Astrocyte (in vitro differentiated cells and primary cell): ENCODE results near the gene ARRB1. TPM values are rescaled to one million over a fixed set of nuclear protein-coding genes. Genes with fewer than 3 reads are reported as not detected.

Experiments used
- DNase-seq: peaks from one replicate; pipeline ENCODE4 v3.0.0-alpha.2; 2010; ENCODE audit warnings: low read depth
- FAIRE-seq: peaks from 2 replicates; lab custom pipeline; 2011; peaks lifted over from hg19 to GRCh38; lab: Jason Lieb, UNC
- H2AFZ ChIP-seq: 2 replicates; pipeline ENCODE4 v1.6.0; 2012; ENCODE audit warnings: low read depth, low read length, inconsistent platforms
- H3K27ac ChIP-seq: 2 replicates; pipeline ENCODE4 v1.5.1; 2011; ENCODE audit warnings: low read depth, low read length, inconsistent platforms
- H3K27me3 ChIP-seq: 2 replicates; pipeline ENCODE4 v1.6.0; 2011; ENCODE audit warnings: low read length, inconsistent platforms; ENCODE audit not compliant: insufficient read depth
- H3K36me3 ChIP-seq: 2 replicates; pipeline ENCODE4 v1.5.1; 2011; ENCODE audit warnings: low read length, inconsistent platforms; ENCODE audit not compliant: insufficient read depth
- H3K4me1 ChIP-seq: 2 replicates; pipeline ENCODE4 v1.5.1; 2011; ENCODE audit warnings: low read length, inconsistent platforms; ENCODE audit not compliant: insufficient read depth
- H3K4me2 ChIP-seq: 2 replicates; pipeline ENCODE4 v1.6.0; 2012; ENCODE audit warnings: low read length, inconsistent platforms
- H3K4me3 ChIP-seq: 2 replicates; pipeline ENCODE4 v1.5.1; 2011; ENCODE audit warnings: low read depth, mild to moderate bottlenecking, low read length, inconsistent platforms; ENCODE audit not compliant: insufficient read depth
- H3K79me2 ChIP-seq: 2 replicates; pipeline ENCODE4 v1.6.0; 2012; ENCODE audit warnings: mild to moderate bottlenecking, low read length, inconsistent platforms; ENCODE audit not compliant: insufficient read depth
- H3K9ac ChIP-seq: 2 replicates; pipeline ENCODE4 v1.6.0; 2012; ENCODE audit warnings: mild to moderate bottlenecking, low read length, inconsistent platforms
- H3K9me3 ChIP-seq: 2 replicates; pipeline ENCODE4 v1.5.1; 2012; ENCODE audit warnings: low read depth, mild to moderate bottlenecking, low read length, inconsistent platforms; ENCODE audit not compliant: insufficient read depth
- H4K20me1 ChIP-seq: 2 replicates; pipeline ENCODE4 v1.6.0; 2012; ENCODE audit warnings: low read length, inconsistent platforms; ENCODE audit not compliant: insufficient read depth
- H3K27ac Mint-ChIP-seq: one replicate; pipeline ENCODE4 v1.8.0; 2021; ENCODE audit warnings: mild to moderate bottlenecking, mixed read lengths; ENCODE audit not compliant: unreplicated experiment
- H3K27me3 Mint-ChIP-seq: one replicate; pipeline ENCODE4 v1.8.0; 2021; ENCODE audit warnings: low read depth, mixed read lengths; ENCODE audit not compliant: unreplicated experiment
- H3K36me3 Mint-ChIP-seq: one replicate; pipeline ENCODE4 v1.8.0; 2021; ENCODE audit warnings: low read depth, mixed read lengths; ENCODE audit not compliant: unreplicated experiment
- H3K4me1 Mint-ChIP-seq: one replicate; pipeline ENCODE4 v1.8.0; 2021; ENCODE audit warnings: low read depth, mixed read lengths; ENCODE audit not compliant: unreplicated experiment
- H3K4me3 Mint-ChIP-seq: one replicate; pipeline ENCODE4 v1.8.0; 2021; ENCODE audit warnings: mild to moderate bottlenecking, moderate library complexity, mixed read lengths; ENCODE audit not compliant: unreplicated experiment
- H3K9me3 Mint-ChIP-seq: one replicate; pipeline ENCODE4 v1.8.0; 2021; ENCODE audit warnings: mild to moderate bottlenecking, mixed read lengths; ENCODE audit not compliant: unreplicated experiment
- EZH2 ChIP-seq: IDR thresholded peaks from 2 replicates; pipeline ENCODE4 v1.6.1; 2012; ENCODE audit warnings: mild to moderate bottlenecking, low read length, inconsistent platforms; ENCODE audit not compliant: insufficient read depth
- total RNA-seq: library from RNA; stranded (reverse); gene quantifications from 2 replicates; pipeline ENCODE4 v1.2.1, GENCODE V29; 2021
- TF ChIP-seq, protein P1 (sequence below): IDR thresholded peaks from 2 replicates; pipeline ENCODE4 v1.5.1; 2011; ENCODE audit warnings: low read depth, mild to moderate bottlenecking, inconsistent platforms, low read length, moderate library complexity; ENCODE audit not compliant: insufficient read depth

ARRB1 gene
- total RNA-seq, 1 donor from 2014 or later = 28.5 TPM

- Mint-ChIP-seq H3K4me1 (peaks cover 29% of the 10 kb centered on the region), H3K27me3 (no peaks in the 10 kb centered on the region), H3K9me3 (no peaks in the 10 kb centered on the region), H3K4me3 (no peak overlapping the region), H3K27ac (no peak overlapping the region), H3K36me3 (peaks cover 3% of the 10 kb centered on the region)
- no peak for FAIRE-seq
- no peaks in the 10 kb centered on the region for H3K36me3 ChIP-seq
- H2AFZ ChIP-seq = no peak overlapping the region
- H3K9ac ChIP-seq = no peak overlapping the region
- TF ChIP-seq, protein P1, sequence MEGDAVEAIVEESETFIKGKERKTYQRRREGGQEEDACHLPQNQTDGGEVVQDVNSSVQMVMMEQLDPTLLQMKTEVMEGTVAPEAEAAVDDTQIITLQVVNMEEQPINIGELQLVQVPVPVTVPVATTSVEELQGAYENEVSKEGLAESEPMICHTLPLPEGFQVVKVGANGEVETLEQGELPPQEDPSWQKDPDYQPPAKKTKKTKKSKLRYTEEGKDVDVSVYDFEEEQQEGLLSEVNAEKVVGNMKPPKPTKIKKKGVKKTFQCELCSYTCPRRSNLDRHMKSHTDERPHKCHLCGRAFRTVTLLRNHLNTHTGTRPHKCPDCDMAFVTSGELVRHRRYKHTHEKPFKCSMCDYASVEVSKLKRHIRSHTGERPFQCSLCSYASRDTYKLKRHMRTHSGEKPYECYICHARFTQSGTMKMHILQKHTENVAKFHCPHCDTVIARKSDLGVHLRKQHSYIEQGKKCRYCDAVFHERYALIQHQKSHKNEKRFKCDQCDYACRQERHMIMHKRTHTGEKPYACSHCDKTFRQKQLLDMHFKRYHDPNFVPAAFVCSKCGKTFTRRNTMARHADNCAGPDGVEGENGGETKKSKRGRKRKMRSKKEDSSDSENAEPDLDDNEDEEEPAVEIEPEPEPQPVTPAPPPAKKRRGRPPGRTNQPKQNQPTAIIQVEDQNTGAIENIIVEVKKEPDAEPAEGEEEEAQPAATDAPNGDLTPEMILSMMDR = no peak
- TF ChIP-seq EZH2 = no peak
- H3K4me3 ChIP-seq = no peak overlapping the region
- H3K27ac ChIP-seq = no peak overlapping the region
- no peak for DNase-seq
- H3K9me3 ChIP-seq = no peaks in the 10 kb centered on the region
- no peaks in the 10 kb centered on the region for H4K20me1 ChIP-seq
- no peak overlapping the region for H3K4me2 ChIP-seq
- peaks cover 16% of the 10 kb centered on the region for H3K4me1 ChIP-seq
- H3K27me3 ChIP-seq = no peaks in the 10 kb centered on the region
- H3K79me2 ChIP-seq = no peaks in the 10 kb centered on the region
Observed at GRCh38 chr11:75323609-75324008, 27.9 kb downstream of the ARRB1 start.

GRCh38 chr11:75320643-75321042 is 30.8 kb downstream of the ARRB1 start:
- H3K27ac Mint-ChIP-seq = no peak overlapping the region
- DNase-seq (no peak), FAIRE-seq (no peak)
- H3K4me3 Mint-ChIP-seq = no peak overlapping the region
- Histone ChIP-seq H3K27ac (no peak overlapping the region), H3K27me3 (no peaks in the 10 kb centered on the region), H3K4me3 (no peak overlapping the region), H3K9me3 (no peaks in the 10 kb centered on the region), H3K36me3 (no peaks in the 10 kb centered on the region), H2AFZ (no peak overlapping the region), H3K79me2 (no peaks in the 10 kb centered on the region), H3K4me1 (peaks cover 1% of the 10 kb centered on the region), H3K9ac (no peak overlapping the region), H4K20me1 (no peaks in the 10 kb centered on the region), H3K4me2 (no peak overlapping the region)
- H3K36me3 Mint-ChIP-seq = peaks cover 3% of the 10 kb centered on the region
- H3K27me3 Mint-ChIP-seq = no peaks in the 10 kb centered on the region
- no peaks in the 10 kb centered on the region for H3K9me3 Mint-ChIP-seq
- TF ChIP-seq EZH2 = no peak
- TF ChIP-seq, protein P1 = no peak
- H3K4me1 Mint-ChIP-seq = peaks cover 10% of the 10 kb centered on the region

DNA sequence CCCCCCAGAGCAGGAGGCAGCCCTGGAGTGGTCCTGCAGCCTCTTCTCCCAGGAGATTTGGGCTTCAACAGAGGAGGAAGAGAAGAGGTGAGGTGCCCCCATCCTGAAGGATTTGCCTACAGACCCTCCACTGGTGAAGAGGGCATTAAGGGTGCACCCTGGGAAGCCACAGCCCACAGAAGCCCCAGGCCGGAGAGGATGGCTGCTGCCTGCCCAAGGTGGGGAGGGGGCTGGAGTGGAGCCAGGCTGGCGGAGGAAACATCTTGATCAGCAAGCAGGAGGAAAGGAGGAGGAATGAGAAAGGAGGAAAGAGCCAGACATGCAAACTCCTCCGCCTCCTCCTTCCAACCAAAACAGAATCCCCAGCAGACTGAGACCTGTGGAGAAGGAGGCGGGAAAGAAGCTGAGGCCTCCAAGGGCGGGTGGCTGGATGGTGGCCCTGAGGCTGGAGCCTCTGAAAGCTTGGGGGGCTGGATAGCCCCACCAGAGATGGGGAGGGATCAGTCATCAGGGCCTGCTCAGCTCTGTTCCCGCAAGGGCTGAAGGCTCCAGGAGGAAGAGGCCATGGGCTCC is 31.3 kb downstream of the ARRB1 start:
- Mint-ChIP-seq H3K27ac (no peak overlapping the region), H3K27me3 (no peaks in the 10 kb centered on the region), H3K36me3 (peaks cover 6% of the 10 kb centered on the region), H3K4me1 (peaks cover 14% of the 10 kb centered on the region), H3K9me3 (no peaks in the 10 kb centered on the region), H3K4me3 (no peak overlapping the region)
- Histone ChIP-seq H3K9me3 (no peaks in the 10 kb centered on the region), H3K4me1 (peaks cover 3% of the 10 kb centered on the region), H3K27me3 (no peaks in the 10 kb centered on the region), H3K4me2 (no peak overlapping the region), H2AFZ (no peak overlapping the region), H3K27ac (no peak overlapping the region), H3K4me3 (no peak overlapping the region), H3K9ac (no peak overlapping the region), H3K79me2 (no peaks in the 10 kb centered on the region), H4K20me1 (no peaks in the 10 kb centered on the region), H3K36me3 (no peaks in the 10 kb centered on the region)
- TF ChIP-seq, protein P1 = no peak
- no peak for TF ChIP-seq EZH2
- no peak for DNase-seq
- FAIRE-seq = no peak
